Stimulated activated CD4-positive, alpha-beta T cell treated with anti-CD3 and anti-CD28 coated beads, Interleukin-1b, Interleukin-23, amount 100 ng/mL, for 48 hours (primary cell): ENCODE measurements around the gene SSBP3.

Experiments
- DNase-seq: peaks from one replicate; pipeline ENCODE4 v3.0.0-alpha.2; 2020

The SSBP3 gene

GRCh38 chr1:54328066-54328636 is 78.0 kb downstream of the SSBP3 start:
- no peak for DNase-seq

GRCh38 chr1:54327386-54328065 is 78.7 kb downstream of the SSBP3 start:
- no peak for DNase-seq

GRCh38 chr1:54326543-54327385 is 79.4 kb downstream of the SSBP3 start:
- no peak for DNase-seq

GRCh38 chr1:54325703-54326461 is 80.3 kb downstream of the SSBP3 start:
- DNase-seq = no peak

GRCh38 chr1:54325284-54325683 is 80.9 kb downstream of the SSBP3 start:
- no peak for DNase-seq

GRCh38 chr1:54324251-54325140 is 81.7 kb downstream of the SSBP3 start:
- no peak for DNase-seq

GRCh38 chr1:54323921-54324250 is 82.3 kb downstream of the SSBP3 start:
- DNase-seq = no peak

- DNase-seq = no peak
Measured at GRCh38 chr1:54323324-54323739, 82.9 kb downstream of the SSBP3 start.

- DNase-seq = no peak
Measured at GRCh38 chr1:54318246-54318814, 87.9 kb downstream of the SSBP3 start.

GRCh38 chr1:54317084-54317483 is 89.1 kb downstream of the SSBP3 start:
- DNase-seq = no peak

- DNase-seq = no peak
Measured at GRCh38 chr1:54315099-54315498, 91.1 kb downstream of the SSBP3 start.

- DNase-seq = no peak
Measured at GRCh38 chr1:54314696-54315095, 91.5 kb downstream of the SSBP3 start.

GRCh38 chr1:54312796-54313316 is 93.3 kb downstream of the SSBP3 start:
- no peak for DNase-seq

GRCh38 chr1:54311506-54311905 is 94.7 kb downstream of the SSBP3 start:
- DNase-seq = no peak

GRCh38 chr1:54310439-54311328 is 95.5 kb downstream of the SSBP3 start:
- no peak for DNase-seq

- no peak for DNase-seq
Measured at GRCh38 chr1:54309631-54310366, 96.4 kb downstream of the SSBP3 start.

GRCh38 chr1:54307305-54307704 is 98.9 kb downstream of the SSBP3 start:
- no peak for DNase-seq

GRCh38 chr1:54305906-54306514 is 100.2 kb downstream of the SSBP3 start:
- DNase-seq = no peak

- no peak for DNase-seq
Measured at GRCh38 chr1:54304518-54304917, 101.7 kb downstream of the SSBP3 start.
